Erythroblast (primary cell): ENCODE measurements around the gene RORC.

Experiments
- DNase-seq, 2 experiments: peaks; one replicate each; lab custom pipeline; 2025; lab: John Stamatoyannopoulos, UW
- GATA1 ChIP-seq: IDR thresholded peaks from 2 replicates; pipeline ENCODE4 v1.6.1; 2011; ENCODE audit warnings: low read depth, mild to moderate bottlenecking, control low read depth, low read length, moderate library complexity
- POLR2A ChIP-seq: IDR thresholded peaks from 2 replicates; pipeline ENCODE4 v1.6.1; 2011; ENCODE audit warnings: mild to moderate bottlenecking, low read length

RORC gene

DNA sequence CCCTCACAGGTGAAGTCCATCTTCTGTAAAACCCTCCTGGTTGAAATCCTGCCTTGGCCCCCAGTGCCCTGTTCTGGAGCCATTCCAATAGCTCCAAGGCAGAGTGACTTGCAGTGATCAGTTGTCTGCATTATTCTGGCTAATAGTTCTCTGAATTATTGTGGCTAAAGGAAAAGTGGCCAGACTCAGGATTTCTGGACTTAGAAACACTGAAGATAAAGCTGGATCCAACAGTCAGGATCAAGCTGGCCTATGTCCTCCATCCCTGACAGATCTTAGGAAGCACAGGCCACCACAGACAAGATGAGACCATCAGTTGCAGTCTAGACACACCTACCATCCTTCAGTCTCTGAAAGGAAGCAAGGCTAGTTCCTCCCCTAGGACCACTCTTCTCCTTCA is 8.8 kb upstream of the RORC start:
- TF ChIP-seq POLR2A (no peak), GATA1 (no peak)
- no peak for DNase-seq

- TF ChIP-seq GATA1 = no peak
- TF ChIP-seq POLR2A = no peak
- no peak for DNase-seq
Measured at GRCh38 chr1:151839457-151840403, 8.1 kb upstream of the RORC start, which contains the start of gene C2CD4D. Gene C2CD4D (minus strand): TSS chr1:151839820. CDS start chr1:151838989, 831 bp downstream.

DNA sequence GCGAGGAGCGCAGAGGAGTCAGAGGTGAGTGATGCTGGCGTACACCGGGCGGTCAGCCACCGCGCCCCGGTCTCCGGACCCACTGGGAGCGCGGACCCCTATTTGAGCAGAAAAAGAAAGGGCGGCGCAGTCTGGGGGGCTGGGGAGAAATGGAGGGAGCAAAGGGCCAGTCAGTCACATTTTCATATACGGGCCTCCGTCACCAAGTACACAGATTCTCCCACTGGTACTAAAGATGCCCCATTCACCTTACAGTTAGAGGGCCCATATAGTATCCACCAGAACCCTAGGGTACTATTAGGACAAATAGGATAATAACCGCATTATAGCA is 7.4 kb upstream of the RORC start:
- no peak for TF ChIP-seq POLR2A
- TF ChIP-seq GATA1 = no peak
- no peak for DNase-seq

- TF ChIP-seq POLR2A (no peak), GATA1 (no peak)
- peak; percentile 17 to 18 for DNase-seq
Measured at GRCh38 chr1:151838222-151839081, 6.8 kb upstream of the RORC start.

DNA sequence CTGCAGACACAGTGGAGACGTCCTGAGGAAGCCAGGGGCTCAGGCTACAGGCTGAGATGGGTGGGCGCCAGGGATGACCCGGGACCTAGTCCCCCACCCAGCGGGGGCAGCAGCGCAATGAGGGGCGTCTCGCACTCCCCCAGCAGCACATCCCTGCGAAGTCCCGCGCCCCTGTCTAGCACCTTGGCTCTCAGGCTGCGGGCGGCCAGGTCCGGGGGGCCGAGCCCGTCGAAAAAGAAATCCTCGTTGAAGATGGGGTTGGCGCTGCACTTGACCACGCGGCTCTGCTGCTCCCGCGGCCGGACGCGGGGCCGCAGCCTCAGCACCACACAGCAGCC is 6.3 kb upstream of the RORC start:
- no peak for TF ChIP-seq POLR2A
- TF ChIP-seq GATA1 = no peak
- no peak for DNase-seq

- TF ChIP-seq POLR2A (no peak), GATA1 (no peak)
- DNase-seq = no peak
Measured at GRCh38 chr1:151837197-151837596, 5.6 kb upstream of the RORC start.

DNA sequence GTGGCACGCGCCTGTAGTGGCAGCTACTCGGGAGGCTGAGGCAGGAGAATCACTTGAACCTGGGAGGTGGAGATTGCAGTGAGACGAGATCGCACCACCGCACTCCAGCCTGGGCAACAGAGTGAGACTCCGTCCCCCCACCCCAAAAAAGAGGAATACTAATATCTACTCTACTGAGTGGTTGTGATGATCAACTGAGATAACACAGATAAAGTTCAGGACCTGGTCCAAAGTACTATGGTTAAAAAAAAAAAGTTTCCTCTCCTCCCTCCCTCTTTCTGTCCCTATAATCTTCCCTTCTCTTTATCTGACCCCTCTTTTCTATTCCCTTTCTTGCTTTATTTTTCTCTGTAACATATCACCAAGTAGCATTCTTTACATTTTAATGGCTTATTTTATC is 4.0 kb upstream of the RORC start:
- TF ChIP-seq POLR2A (no peak), GATA1 (no peak)
- no peak for DNase-seq

DNA sequence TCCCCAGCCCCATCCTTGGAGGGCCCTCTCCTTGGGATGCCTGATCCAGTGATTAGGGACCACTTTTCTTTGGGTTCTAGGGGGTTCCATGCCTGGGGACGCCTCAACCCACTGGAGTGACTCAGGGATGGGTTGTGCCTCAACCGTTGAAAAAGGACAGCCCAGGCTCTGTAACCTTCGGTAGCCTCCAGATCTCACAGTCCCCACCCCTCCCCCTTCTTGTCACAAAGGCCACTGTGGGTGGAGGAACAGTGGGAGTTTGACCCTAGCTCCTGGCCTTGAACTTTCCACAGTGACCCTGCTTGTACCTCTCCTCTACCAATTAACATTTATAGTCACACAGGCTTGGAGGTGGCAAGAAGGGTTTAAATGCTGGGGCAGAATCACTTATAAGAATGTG is 2.6 kb upstream of the RORC start:
- TF ChIP-seq POLR2A (no peak), GATA1 (no peak)
- no peak for DNase-seq

- DNase-seq = no peak
- TF ChIP-seq GATA1 (no peak), POLR2A (no peak)
Measured at GRCh38 chr1:151833172-151833900, 1.7 kb upstream of the RORC start.

- no peak for DNase-seq
- TF ChIP-seq GATA1 = no peak
- TF ChIP-seq POLR2A = no peak
Measured at GRCh38 chr1:151832318-151832980, 847 bp upstream of the RORC start.

DNA sequence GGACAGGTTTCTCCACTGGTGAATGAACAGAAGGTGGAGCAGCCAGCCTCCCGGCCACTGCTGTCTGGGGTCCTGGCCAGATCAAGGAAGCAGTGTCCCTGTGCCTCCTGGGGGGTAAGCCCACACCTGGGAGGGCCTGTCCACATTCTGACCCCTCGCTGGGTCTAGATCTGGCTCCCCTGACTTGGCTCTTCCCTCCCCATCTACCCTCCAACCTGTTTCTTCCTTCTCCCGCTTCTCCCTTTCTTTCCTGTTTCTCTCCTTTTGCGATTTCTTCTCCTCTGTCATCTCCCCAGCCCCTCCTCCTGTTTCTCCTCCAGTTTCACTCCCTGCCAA is 378 bp downstream of the RORC start:
- TF ChIP-seq POLR2A (no peak), GATA1 (no peak)
- DNase-seq = no peak

GRCh38 chr1:151830055-151830454 is 1.5 kb downstream of the RORC start:
- no peak for TF ChIP-seq GATA1
- TF ChIP-seq POLR2A = no peak
- no peak for DNase-seq

- TF ChIP-seq GATA1 (no peak), POLR2A (no peak)
- DNase-seq = no peak
Measured at GRCh38 chr1:151829352-151830046, 2.1 kb downstream of the RORC start.
